ENCODE measurements around the gene C6.

Gene C6

DNA sequence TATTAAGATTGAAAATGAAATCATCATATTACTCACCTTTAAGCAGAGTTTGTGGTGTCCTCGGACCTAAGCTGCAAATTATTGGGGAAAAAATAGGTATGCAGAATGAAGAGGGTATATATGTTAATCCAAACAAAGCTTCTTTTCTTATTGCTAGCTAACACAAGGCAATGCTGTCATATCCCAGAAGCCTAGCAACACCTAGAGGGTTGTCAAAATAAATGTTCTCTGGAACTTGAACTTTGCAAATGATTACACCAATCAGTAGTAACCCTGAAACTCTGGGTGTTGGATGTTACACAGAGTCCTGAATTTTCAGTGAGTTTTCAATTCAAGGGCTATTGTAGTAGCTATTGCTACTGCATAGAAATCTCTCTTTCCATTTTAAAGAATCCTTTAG, at the start of gene C6:
C6 (minus strand) TSS at position 193 of the 400 bp plus-strand sequence. CDS start 10,302 bp downstream, outside the sequence.
- no peak within 1 kb of the TSS for H3K27ac ChIP-seq
- TF ChIP-seq CTCF (conservative IDR thresholded peaks at IDR 0.05), result no peak

DNA sequence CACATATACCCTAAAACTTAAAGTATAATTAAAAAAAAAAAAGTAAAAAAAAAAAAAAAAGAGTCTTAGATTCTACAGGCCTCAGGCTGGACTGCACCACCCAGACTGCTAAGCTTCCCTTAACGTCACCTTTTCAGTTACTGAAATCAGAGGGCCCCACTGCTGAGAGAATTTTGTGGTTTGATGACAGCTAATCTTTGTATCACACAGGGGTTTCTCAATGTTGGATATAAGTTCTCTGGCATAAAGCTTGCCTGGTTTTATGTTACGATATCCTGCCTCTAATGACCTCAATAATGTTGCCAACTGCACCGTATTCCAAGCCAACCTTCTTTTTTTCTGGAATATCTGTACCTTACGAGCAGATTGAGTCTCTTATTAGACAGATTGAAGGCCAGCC, 43.1 kb upstream of the C6 start:
- no peak for TF ChIP-seq CTCF (conservative IDR thresholded peaks at IDR 0.05)
- H3K27ac ChIP-seq, result no peak overlapping the region

- no peak for TF ChIP-seq CTCF (conservative IDR thresholded peaks at IDR 0.05)
- H3K27ac ChIP-seq, result no peak overlapping the region
Measured at GRCh38 chr5:41253109-41253508, 39.8 kb upstream of the C6 start.

DNA sequence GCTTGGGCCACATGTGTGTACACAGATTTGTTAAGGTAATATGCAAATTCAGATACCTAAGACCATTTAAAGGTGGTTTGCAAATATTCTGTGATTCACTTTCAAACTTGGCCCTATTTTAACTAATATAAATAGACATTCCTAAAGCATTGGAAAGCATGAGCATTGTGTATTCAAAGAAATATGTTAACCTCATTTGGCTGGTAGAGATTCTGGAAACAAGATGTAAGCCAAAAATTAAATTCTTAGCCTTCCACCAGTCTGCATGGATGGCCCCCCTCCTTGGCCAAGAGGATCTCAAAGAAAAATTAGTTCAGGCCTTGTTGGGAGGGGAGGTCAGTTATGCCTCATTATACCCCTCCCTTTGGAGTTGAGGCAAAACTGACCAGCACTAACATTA, 38.7 kb upstream of the C6 start:
- H3K27ac ChIP-seq, result no peak overlapping the region
- no peak for TF ChIP-seq CTCF (conservative IDR thresholded peaks at IDR 0.05)

- TF ChIP-seq CTCF (conservative IDR thresholded peaks at IDR 0.05), result no peak
- H3K27ac ChIP-seq, result no peak overlapping the region
Measured at GRCh38 chr5:41250351-41250987, 37.1 kb upstream of the C6 start.

DNA sequence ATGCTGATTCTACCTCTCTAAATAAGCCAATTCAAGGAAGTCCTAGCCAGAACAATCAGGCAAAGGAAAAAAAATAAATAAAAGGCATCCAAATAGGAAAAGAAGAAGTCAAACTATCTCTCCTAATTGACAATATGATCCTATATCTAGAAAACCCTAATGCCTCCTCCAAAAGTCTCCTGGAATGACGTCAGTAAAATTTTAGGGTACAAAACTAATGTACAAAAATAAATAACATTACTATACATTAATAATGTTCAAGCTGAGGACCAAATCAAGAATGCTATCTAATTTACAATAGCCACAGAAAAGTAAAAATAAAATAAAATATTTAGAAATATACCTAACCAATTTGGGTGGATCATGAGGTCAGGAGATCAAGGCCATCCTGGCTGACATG, 33.8 kb upstream of the C6 start:
- H3K27ac ChIP-seq, result no peak overlapping the region
- no peak for TF ChIP-seq CTCF (conservative IDR thresholded peaks at IDR 0.05)

- no peak for TF ChIP-seq CTCF (conservative IDR thresholded peaks at IDR 0.05)
- no peak overlapping the region for H3K27ac ChIP-seq
Measured at GRCh38 chr5:41246376-41246775, 33.0 kb upstream of the C6 start.
